ENCODE measurements around the gene TUBA4B. TPM values are rescaled to one million over a fixed set of nuclear protein-coding genes. Genes with fewer than 3 reads are reported as not detected.
A peak's percentile ranks its signal among the peaks of the same experiment; 100 is the strongest.

The TUBA4B gene
- total RNA-seq, 1 donor from 2014 or later = 3.5 TPM

DNA sequence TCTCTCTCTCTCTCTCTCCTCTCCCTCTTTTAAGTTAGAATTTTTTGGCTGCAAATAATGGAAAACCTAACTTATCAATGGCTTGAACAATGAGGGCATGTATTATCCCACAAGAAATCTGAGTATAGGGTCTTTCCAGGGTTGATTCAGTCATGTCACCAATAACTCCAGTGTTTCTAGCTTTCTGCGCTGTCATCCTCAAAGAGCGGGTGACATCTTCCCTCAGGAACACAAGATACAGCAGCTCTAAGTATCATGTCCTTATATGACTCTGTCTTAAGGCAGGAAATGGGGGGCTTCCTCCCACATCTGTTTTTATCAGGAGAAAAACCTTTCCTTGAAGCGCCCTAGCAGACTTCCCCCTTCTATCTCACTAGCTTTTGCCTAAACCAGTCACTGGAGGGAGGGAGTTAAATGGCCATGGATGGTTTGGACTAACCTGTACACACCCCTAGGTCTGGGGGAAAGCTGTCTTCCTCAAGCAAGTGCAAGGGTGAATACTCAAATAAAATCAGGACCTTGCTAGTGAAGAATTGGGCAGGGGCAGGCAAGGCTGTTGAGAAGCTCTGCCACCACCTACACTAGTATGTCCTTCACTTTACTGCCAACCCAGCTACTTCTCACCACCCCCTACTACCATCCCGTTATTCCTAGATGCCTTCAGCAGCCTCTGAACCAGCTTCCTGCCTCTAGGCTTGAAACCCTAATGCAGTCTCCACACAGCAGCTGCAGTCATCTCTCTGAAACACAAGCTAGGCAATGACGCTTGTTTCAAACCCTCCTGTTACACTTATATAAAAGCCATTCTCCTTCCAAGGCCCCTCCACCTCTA is 8.2 kb downstream of the TUBA4B start:
- intact Hi-C loops (cut with DNase I) = no loop called here
- no peak for DNase-seq
- Histone ChIP-seq H3K36me3 (no peaks in the 10 kb centered on the region), H3K27me3 (ENCODE audit: low read depth) (peaks cover 6% of the 10 kb centered on the region), H3K4me3 (no peak overlapping the region), H3K9me3 (no peaks in the 10 kb centered on the region), H3K4me1 (no peaks in the 10 kb centered on the region), H3K27ac (no peak overlapping the region)
- ATAC-seq = no peak
- TF ChIP-seq, protein P1, sequence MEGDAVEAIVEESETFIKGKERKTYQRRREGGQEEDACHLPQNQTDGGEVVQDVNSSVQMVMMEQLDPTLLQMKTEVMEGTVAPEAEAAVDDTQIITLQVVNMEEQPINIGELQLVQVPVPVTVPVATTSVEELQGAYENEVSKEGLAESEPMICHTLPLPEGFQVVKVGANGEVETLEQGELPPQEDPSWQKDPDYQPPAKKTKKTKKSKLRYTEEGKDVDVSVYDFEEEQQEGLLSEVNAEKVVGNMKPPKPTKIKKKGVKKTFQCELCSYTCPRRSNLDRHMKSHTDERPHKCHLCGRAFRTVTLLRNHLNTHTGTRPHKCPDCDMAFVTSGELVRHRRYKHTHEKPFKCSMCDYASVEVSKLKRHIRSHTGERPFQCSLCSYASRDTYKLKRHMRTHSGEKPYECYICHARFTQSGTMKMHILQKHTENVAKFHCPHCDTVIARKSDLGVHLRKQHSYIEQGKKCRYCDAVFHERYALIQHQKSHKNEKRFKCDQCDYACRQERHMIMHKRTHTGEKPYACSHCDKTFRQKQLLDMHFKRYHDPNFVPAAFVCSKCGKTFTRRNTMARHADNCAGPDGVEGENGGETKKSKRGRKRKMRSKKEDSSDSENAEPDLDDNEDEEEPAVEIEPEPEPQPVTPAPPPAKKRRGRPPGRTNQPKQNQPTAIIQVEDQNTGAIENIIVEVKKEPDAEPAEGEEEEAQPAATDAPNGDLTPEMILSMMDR (IDR thresholded peaks at IDR 0.05) = no peak

DNA sequence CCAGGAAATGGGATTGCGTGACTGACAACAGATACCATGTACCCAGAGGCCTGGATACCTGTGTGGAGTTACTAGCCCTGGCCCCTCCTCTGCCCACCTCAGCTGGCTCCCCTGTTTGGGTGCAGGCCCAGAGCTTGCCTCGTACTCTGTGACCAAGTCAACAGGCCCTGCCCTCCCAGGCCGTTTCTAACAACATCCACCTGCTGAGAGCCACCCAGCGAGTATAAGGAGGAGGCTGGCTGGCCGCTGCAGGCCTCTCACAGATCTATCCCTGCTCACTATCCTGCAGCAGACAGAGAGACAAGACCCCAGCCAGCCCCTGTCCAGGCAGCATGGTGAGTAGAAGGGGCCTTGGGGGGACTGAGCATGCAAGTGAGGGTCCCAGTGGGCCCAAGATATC is 13.2 kb downstream of the TUBA4B start:
- no peaks in the 10 kb centered on the region for H3K27me3 ChIP-seq (ENCODE audit: low read depth)
- no peaks in the 10 kb centered on the region for H3K36me3 ChIP-seq
- ATAC-seq (peak; percentile 13 to 22), DNase-seq (peak; percentile 52)
- no peaks in the 10 kb centered on the region for H3K4me1 ChIP-seq
- H3K9me3 ChIP-seq = no peaks in the 10 kb centered on the region
- H3K27ac ChIP-seq = no peak overlapping the region
- intact Hi-C loops (cut with DNase I) = no loop called here
- H3K4me3 ChIP-seq = no peak overlapping the region
- TF ChIP-seq, protein P1 (IDR thresholded peaks at IDR 0.05) = no peak

DNA sequence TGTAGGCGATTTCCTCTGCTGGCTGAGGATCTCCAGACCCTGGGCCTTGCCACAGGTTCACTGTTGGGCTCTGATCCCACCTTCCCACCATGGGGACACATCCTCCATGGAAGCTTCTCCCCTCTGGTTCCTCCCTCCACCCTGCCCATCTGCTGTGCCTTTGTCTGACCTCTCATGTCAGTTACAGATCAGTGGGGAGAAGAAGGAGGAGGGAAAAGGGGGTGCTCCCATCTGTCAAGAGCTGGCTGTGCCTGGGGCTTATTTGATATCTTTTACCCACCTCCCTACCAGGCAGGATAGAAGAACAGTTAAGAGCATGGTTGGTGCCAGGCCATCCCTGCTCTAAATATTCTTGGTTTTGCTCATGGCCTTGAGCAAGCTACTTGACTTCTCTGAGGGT is 13.8 kb downstream of the TUBA4B start:
- ATAC-seq = no peak
- TF ChIP-seq, protein P1 (IDR thresholded peaks at IDR 0.05) = no peak

DNA sequence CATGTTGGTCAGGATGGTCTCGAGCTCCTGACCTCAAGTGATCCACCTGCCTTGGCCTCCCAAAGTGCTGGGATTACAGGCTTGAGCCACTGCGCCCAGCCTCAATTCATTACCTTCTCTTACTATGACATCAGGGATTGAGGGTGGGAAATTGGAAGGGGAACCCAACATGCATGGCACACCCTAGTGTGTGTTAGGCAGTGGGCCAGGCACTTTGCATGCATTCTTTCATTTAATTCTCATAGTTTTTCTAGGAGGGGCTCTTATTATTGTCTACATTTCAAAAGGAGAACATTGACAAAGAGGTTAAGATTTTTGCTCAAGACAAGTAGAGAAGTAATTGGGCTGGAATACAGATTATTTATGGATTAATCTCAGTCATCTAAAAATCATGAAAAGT is 15.3 kb downstream of the TUBA4B start:
- Histone ChIP-seq H3K4me3 (no peak overlapping the region), H3K9me3 (no peaks in the 10 kb centered on the region), H3K4me1 (no peaks in the 10 kb centered on the region), H3K36me3 (no peaks in the 10 kb centered on the region), H3K27me3 (ENCODE audit: low read depth) (no peaks in the 10 kb centered on the region), H3K27ac (no peak overlapping the region)
- TF ChIP-seq, protein P1 (IDR thresholded peaks at IDR 0.05) = no peak
- DNase-seq (peak; percentile 6), ATAC-seq (no peak)
- intact Hi-C loops (cut with DNase I) = no loop called here

More for the DNA sequence above, 13.8 kb downstream of the TUBA4B start:
- intact Hi-C loops (cut with DNase I) = no loop called here
- H3K27me3 ChIP-seq (ENCODE audit: low read depth) = no peaks in the 10 kb centered on the region
- no peaks in the 10 kb centered on the region for H3K36me3 ChIP-seq
- no peak overlapping the region for H3K27ac ChIP-seq
- DNase-seq = peak; percentile 6
- H3K4me3 ChIP-seq = no peak overlapping the region
- H3K9me3 ChIP-seq = no peaks in the 10 kb centered on the region
- no peaks in the 10 kb centered on the region for H3K4me1 ChIP-seq

DNA sequence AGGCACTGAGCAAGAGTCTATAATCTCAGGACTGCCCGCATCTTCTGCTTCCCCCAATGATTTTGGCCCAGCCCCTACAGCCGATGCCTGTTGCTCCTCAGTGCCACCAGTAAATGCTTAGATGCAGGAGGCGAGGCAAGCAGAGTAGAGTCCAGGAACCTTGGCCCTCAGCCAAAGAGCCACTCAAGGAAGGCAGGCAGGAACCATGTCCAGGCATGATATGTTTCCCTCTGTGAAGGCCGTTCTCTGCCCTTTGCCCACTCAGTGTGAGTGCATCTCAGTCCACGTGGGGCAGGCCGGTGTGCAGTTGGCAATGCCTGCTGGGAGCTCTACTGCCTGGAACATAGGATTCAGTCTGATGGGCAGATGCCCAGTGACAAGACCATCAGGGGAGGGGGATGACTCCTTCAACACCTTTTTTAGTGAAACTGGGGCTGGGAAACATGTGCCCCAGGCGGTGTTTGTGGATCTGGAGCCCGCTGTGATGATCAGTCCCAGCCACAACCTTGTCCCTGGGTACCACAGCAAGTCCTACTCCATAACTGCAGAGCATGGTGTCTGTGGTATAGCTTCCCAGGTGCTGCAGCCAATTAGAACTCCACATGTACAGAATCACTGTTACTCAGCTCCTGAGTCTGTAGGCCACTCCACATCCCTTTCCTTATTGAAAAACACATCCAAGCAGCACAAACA is 16.5 kb downstream of the TUBA4B start:
- Histone ChIP-seq H3K36me3 (no peaks in the 10 kb centered on the region), H3K4me1 (no peaks in the 10 kb centered on the region), H3K27ac (no peak overlapping the region), H3K4me3 (no peak overlapping the region), H3K27me3 (ENCODE audit: low read depth) (no peaks in the 10 kb centered on the region), H3K9me3 (no peaks in the 10 kb centered on the region)
- intact Hi-C loops (cut with DNase I) = no loop called here
- DNase-seq = peak; percentile 66
- TF ChIP-seq, protein P1 (IDR thresholded peaks at IDR 0.05) = no peak
- ATAC-seq = peak; percentile 33 to 34
